ENCODE data around the gene NRXN3. TPM values are rescaled to one million over a fixed set of nuclear protein-coding genes. Genes with fewer than 3 reads are reported as not detected.
A peak's percentile ranks its signal among the peaks of the same experiment; 100 is the strongest.

NRXN3 gene
- total and polyA plus RNA-seq, 11 donors: 0.19 to 2.2 (median 1.1) TPM

- no peak for ATAC-seq
- TF ChIP-seq POLR2A (IDR thresholded peaks at IDR 0.05): no peak
- TF ChIP-seq CTCF (IDR thresholded peaks at IDR 0.05): no peak
- H3K27me3 ChIP-seq: peaks cover 0 to 9% (median 0%) of the 10 kb centered on the region in 9 donors
- no peaks in the 10 kb centered on the region for H3K9me3 ChIP-seq
- H3K36me3 ChIP-seq: no peaks in the 10 kb centered on the region
- no peak for DNase-seq
- no peak overlapping the region for H3K4me3 ChIP-seq
- 38 to 51% (median 43%) methylated on average over 11 of the region's 11 CpGs for WGBS, 4 donors
- peak overlapping the region in 1 of 12 donors; percentile 28 for H3K27ac ChIP-seq
- no peaks in the 10 kb centered on the region for H3K4me1 ChIP-seq
- intact Hi-C loops (cut with DNase I): no loop called here
Observed at GRCh38 chr14:79293482-79294177, 1123.5 kb downstream of the NRXN3 start.

GRCh38 chr14:79294499-79294898, 1124.3 kb downstream of the NRXN3 start:
- Histone ChIP-seq H3K27me3 (peaks cover 0 to under 1% (median 0%) of the 10 kb centered on the region in 9 donors), H3K4me1 (no peaks in the 10 kb centered on the region), H3K4me3 (no peak overlapping the region), H3K36me3 (no peaks in the 10 kb centered on the region), H3K27ac (no peak overlapping the region), H3K9me3 (no peaks in the 10 kb centered on the region)
- TF ChIP-seq CTCF (IDR thresholded peaks at IDR 0.05) (no peak), POLR2A (IDR thresholded peaks at IDR 0.05) (no peak)
- intact Hi-C loops (cut with DNase I): no loop called here
- ATAC-seq: no peak
- DNase-seq: no peak

GRCh38 chr14:79295385-79295784, 1125.2 kb downstream of the NRXN3 start:
- no peak for TF ChIP-seq CTCF (IDR thresholded peaks at IDR 0.05)
- TF ChIP-seq POLR2A (IDR thresholded peaks at IDR 0.05): no peak
- Histone ChIP-seq H3K27ac (peak overlapping the region in 1 of 12 donors; percentile 30), H3K4me3 (no peak overlapping the region), H3K4me1 (no peaks in the 10 kb centered on the region), H3K27me3 (peaks cover 0 to 3% (median 0%) of the 10 kb centered on the region in 9 donors), H3K9me3 (no peaks in the 10 kb centered on the region), H3K36me3 (no peaks in the 10 kb centered on the region)
- ATAC-seq: no peak
- no peak for DNase-seq
- intact Hi-C loops (cut with DNase I): no loop called here

GRCh38 chr14:79298373-79298772, 1128.2 kb downstream of the NRXN3 start:
- 51 to 57% (median 55%) methylated on average over 4 of the region's 4 CpGs for WGBS, 4 donors
- no peak for ATAC-seq
- TF ChIP-seq CTCF (IDR thresholded peaks at IDR 0.05) (no peak), POLR2A (IDR thresholded peaks at IDR 0.05) (no peak)

More at GRCh38 chr14:79298373-79298772, 1128.2 kb downstream of the NRXN3 start:
- Histone ChIP-seq H3K9me3 (no peaks in the 10 kb centered on the region), H3K27ac (no peak overlapping the region), H3K4me3 (no peak overlapping the region), H3K27me3 (peaks cover 0 to 3% (median 0%) of the 10 kb centered on the region in 9 donors), H3K4me1 (no peaks in the 10 kb centered on the region), H3K36me3 (no peaks in the 10 kb centered on the region)
- no peak for DNase-seq
- intact Hi-C loops (cut with DNase I): no loop called here

Data from heart left ventricle (tissue), 16 donors.